HepG2 (cell line): ENCODE data around the gene NACAD.

Source experiments
- ARNT ChIP-seq: fragments of 450-650 bp; IDR thresholded peaks from 2 replicates; pipeline ENCODE4 v1.6.1; 2017
- ASH2L ChIP-seq: fragments of 300-600, 200-600 bp; sonication (generic); IDR thresholded peaks from 2 replicates; pipeline ENCODE4 v1.7.0; 2017; ENCODE audit warnings: low read depth, mild to moderate bottlenecking, moderate library complexity, mixed read lengths, low read length; ENCODE audit not compliant: insufficient read length
- CREB1 ChIP-seq, 2 experiments: fragments of 450-650 bp in 1 of 2; IDR thresholded peaks; 2 replicates each; pipeline ENCODE4 v1.6.1; 2016 to 2017; ENCODE audit warnings: control low read depth in 1 of 2, mild to moderate bottlenecking in 1 of 2, missing compliant biosample characterization in 1 of 2, missing genetic modification characterization in 1 of 2
- E2F2 ChIP-seq: sonication (generic); formaldehyde crosslinking; IDR thresholded peaks from 2 replicates; pipeline ENCODE4 v1.4.0; 2020; ENCODE audit warnings: missing genetic modification reagents, borderline replicate concordance
- MTF1 ChIP-seq: sonication (generic); formaldehyde crosslinking; IDR thresholded peaks from 2 replicates; pipeline ENCODE4 v1.5.0; 2020; ENCODE audit warnings: missing genetic modification reagents
- MZF1 ChIP-seq: sonication (generic); formaldehyde crosslinking; IDR thresholded peaks from 2 replicates; pipeline ENCODE4 v1.8.1; 2023; ENCODE audit warnings: mild to moderate bottlenecking, missing genetic modification reagents, borderline replicate concordance
- NCOA1 ChIP-seq: sonication (generic); formaldehyde crosslinking; IDR thresholded peaks from 2 replicates; pipeline ENCODE4 v1.9.0; 2021; ENCODE audit warnings: missing genetic modification reagents
- NCOA2 ChIP-seq: sonication (generic); formaldehyde crosslinking; IDR thresholded peaks from 2 replicates; pipeline ENCODE4 v1.8.0; 2022; ENCODE audit warnings: inconsistent platforms
- POLR2A ChIP-seq, 2 experiments: IDR thresholded peaks; 2 replicates each; pipeline ENCODE4 v1.6.1; 2011; ENCODE audit warnings: low read depth in 2 of 2, low read length in 2 of 2, mild to moderate bottlenecking in 1 of 2, moderate library complexity in 1 of 2; ENCODE audit not compliant: insufficient read depth in 1 of 2
- POLR2AphosphoS5 ChIP-seq: IDR thresholded peaks from 2 replicates; pipeline ENCODE4 v1.6.1; 2012; ENCODE audit warnings: low read depth, low read length
- PPARG ChIP-seq: conservative IDR thresholded peaks from 2 replicates; pipeline ENCODE4 v1.6.1; 2016; ENCODE audit warnings: missing biosample characterization, missing genetic modification reagents
- ZNF556 ChIP-seq: sonication (generic); formaldehyde crosslinking; IDR thresholded peaks from 2 replicates; pipeline ENCODE4 v1.4.0; 2020; ENCODE audit warnings: mild to moderate bottlenecking, missing genetic modification reagents, borderline replicate concordance
- ZNF766 ChIP-seq: sonication (generic); formaldehyde crosslinking; IDR thresholded peaks from 2 replicates; pipeline ENCODE4 v1.5.0; 2020; ENCODE audit warnings: missing genetic modification reagents, borderline replicate concordance
- TF ChIP-seq, protein P1 (sequence below): sonication (generic); formaldehyde crosslinking; IDR thresholded peaks from 2 replicates; pipeline ENCODE4 v1.5.0; 2020; ENCODE audit warnings: mild to moderate bottlenecking, missing genetic modification reagents, moderate library complexity

- TF ChIP-seq POLR2AphosphoS5 (no peak), NCOA2 (CRISPR knock-in tag) (no peak), ARNT (no peak), POLR2A (IDR thresholded peaks at IDR 0.05; ENCODE audit: insufficient read depth in 1 of 2, low read depth in 2 of 2, low read length in 2 of 2) (no peak), E2F2 (CRISPR knock-in tag) (no peak), ZNF766 (CRISPR knock-in tag) (no peak), NCOA1 (CRISPR knock-in tag) (no peak), PPARG (CRISPR knock-in tag) (no peak), CREB1 (IDR thresholded peaks at IDR 0.05) (no peak), CREB1 (CRISPR knock-in tag; IDR thresholded peaks at IDR 0.05) (no peak), MZF1 (CRISPR knock-in tag) (no peak), ASH2L (no peak), MTF1 (CRISPR knock-in tag) (no peak), ZNF556 (CRISPR knock-in tag) (no peak)
- TF ChIP-seq, protein P1, sequence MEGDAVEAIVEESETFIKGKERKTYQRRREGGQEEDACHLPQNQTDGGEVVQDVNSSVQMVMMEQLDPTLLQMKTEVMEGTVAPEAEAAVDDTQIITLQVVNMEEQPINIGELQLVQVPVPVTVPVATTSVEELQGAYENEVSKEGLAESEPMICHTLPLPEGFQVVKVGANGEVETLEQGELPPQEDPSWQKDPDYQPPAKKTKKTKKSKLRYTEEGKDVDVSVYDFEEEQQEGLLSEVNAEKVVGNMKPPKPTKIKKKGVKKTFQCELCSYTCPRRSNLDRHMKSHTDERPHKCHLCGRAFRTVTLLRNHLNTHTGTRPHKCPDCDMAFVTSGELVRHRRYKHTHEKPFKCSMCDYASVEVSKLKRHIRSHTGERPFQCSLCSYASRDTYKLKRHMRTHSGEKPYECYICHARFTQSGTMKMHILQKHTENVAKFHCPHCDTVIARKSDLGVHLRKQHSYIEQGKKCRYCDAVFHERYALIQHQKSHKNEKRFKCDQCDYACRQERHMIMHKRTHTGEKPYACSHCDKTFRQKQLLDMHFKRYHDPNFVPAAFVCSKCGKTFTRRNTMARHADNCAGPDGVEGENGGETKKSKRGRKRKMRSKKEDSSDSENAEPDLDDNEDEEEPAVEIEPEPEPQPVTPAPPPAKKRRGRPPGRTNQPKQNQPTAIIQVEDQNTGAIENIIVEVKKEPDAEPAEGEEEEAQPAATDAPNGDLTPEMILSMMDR (CRISPR knock-in tag): no peak
These were observed 42.1 kb upstream of the NACAD start for GRCh38 chr7:45130910-45131309.
